DOHH2 (cell line): Measurements from ENCODE around the gene CR1L.
"Not testable (repeated sequence)": the region's sequence is repeated elsewhere in the genome, so short reads cannot be mapped to it uniquely, and the experiment has no call there.

Experiments used
- H3F3A ChIP-seq: fragments of 200-600 bp; sonication (generic), shearing (Covaris generic); 2 replicates; pipeline ENCODE4 v1.6.0; 2016; ENCODE audit warnings: antibody characterized with exemption, mild to moderate bottlenecking; ENCODE audit not compliant: control insufficient read depth, insufficient read depth
- H3K27ac ChIP-seq: fragments of 200-600 bp; sonication (generic); 2 replicates; pipeline ENCODE4 v1.5.1; 2014; ENCODE audit warnings: low read depth, mild to moderate bottlenecking, low read length, moderate library complexity
- H3K27me3 ChIP-seq: fragments of 200-600 bp; sonication (generic); 2 replicates; pipeline ENCODE4 v1.6.1; 2014; ENCODE audit warnings: mild to moderate bottlenecking, low read length, mixed read lengths; ENCODE audit not compliant: control insufficient read depth
- H3K36me3 ChIP-seq: fragments of 200-600 bp; sonication (generic); 2 replicates; pipeline ENCODE4 v1.6.1; 2014; ENCODE audit warnings: mild to moderate bottlenecking, low read length, moderate library complexity, mixed read lengths; ENCODE audit not compliant: control insufficient read depth
- H3K4me1 ChIP-seq: fragments of 200-600 bp; sonication (generic); 2 replicates; pipeline ENCODE4 v1.6.1; 2014; ENCODE audit warnings: mild to moderate bottlenecking, low read length, mixed read lengths; ENCODE audit not compliant: control insufficient read depth
- H3K4me2 ChIP-seq: fragments of 200-600 bp; sonication (generic); 2 replicates; pipeline ENCODE4 v1.6.0; 2014; ENCODE audit warnings: mild to moderate bottlenecking, low read length, moderate library complexity
- H3K4me3 ChIP-seq: fragments of 200-600 bp; sonication (generic); 2 replicates; pipeline ENCODE4 v1.5.1; 2014; ENCODE audit warnings: mild to moderate bottlenecking, low read length, mixed read lengths
- H3K79me2 ChIP-seq: fragments of 200-600 bp; sonication (generic); 2 replicates; pipeline ENCODE4 v1.6.1; 2014; ENCODE audit warnings: mild to moderate bottlenecking, low read length, mixed read lengths; ENCODE audit not compliant: control insufficient read depth
- H3K9me2 ChIP-seq: fragments of 200-600 bp; sonication (generic); replicated peaks from 2 replicates; pipeline ENCODE4 v1.6.1; 2014; ENCODE audit warnings: mild to moderate bottlenecking, low read length, mixed read lengths; ENCODE audit not compliant: control insufficient read depth
- H3K9me3 ChIP-seq: fragments of 200-600 bp; sonication (generic); 2 replicates; pipeline ENCODE4 v1.6.1; 2014; ENCODE audit warnings: antibody characterized with exemption, low read length, mixed read lengths; ENCODE audit not compliant: control insufficient read depth, insufficient read depth
- H4K20me1 ChIP-seq: fragments of 200-600 bp; sonication (generic); 2 replicates; pipeline ENCODE4 v1.6.0; 2014; ENCODE audit warnings: low read depth, mild to moderate bottlenecking, antibody characterized with exemption, low read length, moderate library complexity; ENCODE audit not compliant: control insufficient read depth, insufficient read depth
- EZH2phosphoT487 ChIP-seq: fragments of 200-600 bp; sonication (generic); IDR thresholded peaks from 2 replicates; pipeline ENCODE4 v1.6.1; 2017; ENCODE audit warnings: borderline replicate concordance, mild to moderate bottlenecking, antibody characterized with exemption, low read length, moderate library complexity, mixed read lengths
- TF ChIP-seq, protein P1 (sequence below): fragments of 200-600 bp; sonication (generic); IDR thresholded peaks from one replicate; pipeline ENCODE4 v1.5.1; 2014; ENCODE audit warnings: antibody characterized with exemption, mild to moderate bottlenecking, low read depth, low read length; ENCODE audit not compliant: poor library complexity, severe bottlenecking

CR1L gene

DNA sequence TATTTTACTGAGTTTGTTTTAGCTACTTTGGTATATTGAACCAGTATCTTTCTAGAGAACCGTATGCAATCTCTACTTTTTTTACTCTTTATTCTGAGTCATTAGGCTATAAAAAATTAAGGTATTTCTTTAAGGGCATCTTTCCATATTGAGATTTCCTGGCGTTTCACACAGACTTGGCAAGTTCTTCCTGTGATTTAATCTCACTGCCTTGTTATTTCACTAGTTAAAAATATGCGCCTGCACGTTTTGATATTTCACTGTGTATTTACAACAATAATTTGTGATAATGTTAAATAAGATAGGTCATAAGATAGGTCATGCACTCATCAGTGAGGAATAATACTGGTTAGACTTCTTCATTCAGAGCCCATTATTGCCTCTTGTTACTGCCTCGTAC, 16.2 kb upstream of the CR1L start:
- H3F3A ChIP-seq, result no peaks in the 10 kb centered on the region
- no peaks in the 10 kb centered on the region for H3K4me1 ChIP-seq
- H3K9me2 ChIP-seq, result no peaks in the 10 kb centered on the region
- no peak overlapping the region for H3K4me3 ChIP-seq
- no peaks in the 10 kb centered on the region for H3K36me3 ChIP-seq
- H3K27me3 ChIP-seq, result peaks cover 10% of the 10 kb centered on the region; the same call in 1 of the 2 replicates
- H4K20me1 ChIP-seq, result no peaks in the 10 kb centered on the region
- H3K79me2 ChIP-seq, result no peaks in the 10 kb centered on the region
- H3K4me2 ChIP-seq, result no peak overlapping the region
- no peaks in the 10 kb centered on the region for H3K9me3 ChIP-seq
- TF ChIP-seq EZH2phosphoT487, result no peak
- TF ChIP-seq, protein P1, sequence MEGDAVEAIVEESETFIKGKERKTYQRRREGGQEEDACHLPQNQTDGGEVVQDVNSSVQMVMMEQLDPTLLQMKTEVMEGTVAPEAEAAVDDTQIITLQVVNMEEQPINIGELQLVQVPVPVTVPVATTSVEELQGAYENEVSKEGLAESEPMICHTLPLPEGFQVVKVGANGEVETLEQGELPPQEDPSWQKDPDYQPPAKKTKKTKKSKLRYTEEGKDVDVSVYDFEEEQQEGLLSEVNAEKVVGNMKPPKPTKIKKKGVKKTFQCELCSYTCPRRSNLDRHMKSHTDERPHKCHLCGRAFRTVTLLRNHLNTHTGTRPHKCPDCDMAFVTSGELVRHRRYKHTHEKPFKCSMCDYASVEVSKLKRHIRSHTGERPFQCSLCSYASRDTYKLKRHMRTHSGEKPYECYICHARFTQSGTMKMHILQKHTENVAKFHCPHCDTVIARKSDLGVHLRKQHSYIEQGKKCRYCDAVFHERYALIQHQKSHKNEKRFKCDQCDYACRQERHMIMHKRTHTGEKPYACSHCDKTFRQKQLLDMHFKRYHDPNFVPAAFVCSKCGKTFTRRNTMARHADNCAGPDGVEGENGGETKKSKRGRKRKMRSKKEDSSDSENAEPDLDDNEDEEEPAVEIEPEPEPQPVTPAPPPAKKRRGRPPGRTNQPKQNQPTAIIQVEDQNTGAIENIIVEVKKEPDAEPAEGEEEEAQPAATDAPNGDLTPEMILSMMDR, result no peak
- no peak overlapping the region for H3K27ac ChIP-seq

GRCh38 chr1:207631137-207631536, 13.8 kb upstream of the CR1L start:
- Histone ChIP-seq H3K4me2 (no peak overlapping the region), H3F3A (no peaks in the 10 kb centered on the region), H3K4me1 (no peaks in the 10 kb centered on the region), H3K27me3 (peaks cover 10% of the 10 kb centered on the region; the same call in 1 of the 2 replicates), H3K9me2 (no peaks in the 10 kb centered on the region), H3K27ac (no peak overlapping the region), H3K79me2 (no peaks in the 10 kb centered on the region), H4K20me1 (no peaks in the 10 kb centered on the region), H3K4me3 (no peak overlapping the region), H3K36me3 (no peaks in the 10 kb centered on the region), H3K9me3 (no peaks in the 10 kb centered on the region)
- TF ChIP-seq, protein P1, result no peak
- no peak for TF ChIP-seq EZH2phosphoT487

DNA sequence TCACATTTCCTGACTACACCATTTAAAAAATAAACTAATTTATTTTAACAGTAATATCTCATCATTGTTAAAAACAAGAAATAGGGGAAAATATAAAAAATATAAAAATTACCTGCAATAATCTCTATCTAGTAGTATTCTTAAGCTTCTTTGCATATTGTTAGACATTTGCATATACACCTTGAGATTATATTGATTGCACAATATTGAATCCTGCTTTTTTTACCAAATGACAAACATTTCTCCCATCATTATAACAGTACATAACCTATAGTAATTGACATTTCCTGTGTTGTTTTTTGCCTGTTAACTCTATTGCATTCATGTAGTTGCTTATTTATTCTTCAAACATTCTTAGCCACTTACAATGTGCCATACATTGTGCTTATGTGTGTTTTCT, 11.7 kb upstream of the CR1L start:
- no peaks in the 10 kb centered on the region for H4K20me1 ChIP-seq
- H3K36me3 ChIP-seq, result no peaks in the 10 kb centered on the region
- no peaks in the 10 kb centered on the region for H3F3A ChIP-seq
- H3K9me3 ChIP-seq, result no peaks in the 10 kb centered on the region
- no peaks in the 10 kb centered on the region for H3K4me1 ChIP-seq
- no peak overlapping the region for H3K4me3 ChIP-seq
- no peaks in the 10 kb centered on the region for H3K9me2 ChIP-seq
- H3K27ac ChIP-seq, result no peak overlapping the region
- TF ChIP-seq EZH2phosphoT487, result no peak
- TF ChIP-seq, protein P1, result no peak
- no peak overlapping the region for H3K4me2 ChIP-seq
- no peaks in the 10 kb centered on the region for H3K79me2 ChIP-seq
- H3K27me3 ChIP-seq, result peaks cover 10% of the 10 kb centered on the region; the same call in 1 of the 2 replicates

DNA sequence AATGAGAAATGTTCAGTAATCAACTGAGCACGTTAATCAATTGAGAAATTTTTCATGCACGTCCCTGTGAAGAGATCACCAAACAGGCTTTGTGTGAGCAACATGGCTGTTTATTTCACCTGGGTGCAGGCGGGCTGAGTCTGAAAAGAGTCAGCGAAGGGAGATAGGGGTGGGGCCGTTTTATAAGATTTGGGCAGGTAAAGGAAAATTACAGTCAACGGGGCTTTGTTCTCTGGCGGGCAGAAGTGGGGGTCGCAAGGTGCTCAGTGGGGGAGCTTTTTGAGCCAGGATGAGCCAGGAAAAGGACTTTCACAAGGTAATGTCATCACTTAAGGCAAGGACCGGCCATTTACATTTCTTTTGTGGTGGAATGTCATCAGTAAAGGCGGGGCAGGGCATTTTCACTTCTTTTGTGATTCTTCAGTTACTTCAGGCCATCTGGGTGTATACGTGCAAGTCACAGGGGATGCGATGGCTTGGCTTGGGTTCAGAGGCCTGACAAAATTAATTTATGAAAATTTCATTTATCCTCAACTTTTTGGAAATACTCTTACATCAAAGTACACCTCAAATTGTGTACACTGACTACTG, 11.1 kb upstream of the CR1L start:
- H3K27me3 ChIP-seq, H3K4me3 ChIP-seq, H3K4me1 ChIP-seq, H3F3A ChIP-seq, H3K36me3 ChIP-seq, H3K4me2 ChIP-seq, H3K27ac ChIP-seq, H4K20me1 ChIP-seq, H3K79me2 ChIP-seq, H3K9me2 ChIP-seq, H3K9me3 ChIP-seq: not testable (repeated sequence)

DNA sequence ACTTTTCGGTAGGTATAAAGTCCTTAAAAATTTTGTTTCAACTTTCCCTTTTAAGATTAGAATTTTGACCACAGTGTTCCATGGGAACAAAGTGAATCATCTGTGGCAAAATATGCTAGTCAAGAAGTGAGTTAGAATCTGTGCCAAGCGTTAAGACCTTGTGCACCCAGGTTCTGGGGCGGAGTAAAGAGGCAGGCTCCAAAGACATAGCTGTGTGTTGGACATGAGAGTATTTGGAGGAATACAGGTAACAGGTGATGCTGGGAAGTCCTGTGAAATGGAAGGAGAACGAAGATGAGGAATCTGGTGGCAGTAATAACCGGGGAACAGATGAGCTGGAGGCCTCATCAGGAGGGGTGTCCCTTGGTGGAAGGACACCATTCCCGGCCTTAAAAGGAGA, 10.6 kb upstream of the CR1L start:
- H3K79me2 ChIP-seq, H3K27me3 ChIP-seq, H3F3A ChIP-seq, H3K4me2 ChIP-seq, H4K20me1 ChIP-seq, H3K9me3 ChIP-seq, H3K36me3 ChIP-seq, H3K4me3 ChIP-seq, H3K27ac ChIP-seq, H3K9me2 ChIP-seq, H3K4me1 ChIP-seq: not testable (repeated sequence)

- H3K79me2 ChIP-seq, H3F3A ChIP-seq, H3K27me3 ChIP-seq, H3K4me2 ChIP-seq, H4K20me1 ChIP-seq, H3K9me3 ChIP-seq, H3K27ac ChIP-seq, H3K9me2 ChIP-seq, H3K4me3 ChIP-seq, H3K4me1 ChIP-seq, H3K36me3 ChIP-seq: not testable (repeated sequence)
Observed at GRCh38 chr1:207635569-207636186, 9.3 kb upstream of the CR1L start.
